Hepatic stellate cell (primary cell): ENCODE data around the gene TBC1D7.

Source experiments
- DNase-seq: peaks from one replicate; pipeline ENCODE4 v3.0.0; 2011; ENCODE audit warnings: low spot score

TBC1D7 gene

DNA sequence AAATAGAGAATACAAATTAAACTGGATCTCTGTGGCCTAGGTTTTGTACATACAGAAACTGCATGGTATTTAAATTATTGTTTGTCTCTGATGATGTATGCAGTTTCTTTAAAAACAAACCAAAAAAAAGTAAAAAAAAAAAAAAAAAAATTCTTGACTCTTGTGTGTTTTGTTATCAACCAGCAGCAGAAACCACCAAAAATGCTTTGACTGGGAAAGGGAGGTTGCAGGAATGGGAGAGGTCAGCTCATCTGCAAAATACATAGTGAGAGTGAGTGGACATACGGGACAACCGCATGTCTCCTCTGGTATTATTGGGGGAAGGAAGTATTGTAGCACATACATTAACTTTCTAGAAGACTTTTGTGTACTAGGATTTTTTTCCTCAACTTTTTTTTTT is 38.0 kb downstream of the TBC1D7 start:
- no peak for DNase-seq

DNA sequence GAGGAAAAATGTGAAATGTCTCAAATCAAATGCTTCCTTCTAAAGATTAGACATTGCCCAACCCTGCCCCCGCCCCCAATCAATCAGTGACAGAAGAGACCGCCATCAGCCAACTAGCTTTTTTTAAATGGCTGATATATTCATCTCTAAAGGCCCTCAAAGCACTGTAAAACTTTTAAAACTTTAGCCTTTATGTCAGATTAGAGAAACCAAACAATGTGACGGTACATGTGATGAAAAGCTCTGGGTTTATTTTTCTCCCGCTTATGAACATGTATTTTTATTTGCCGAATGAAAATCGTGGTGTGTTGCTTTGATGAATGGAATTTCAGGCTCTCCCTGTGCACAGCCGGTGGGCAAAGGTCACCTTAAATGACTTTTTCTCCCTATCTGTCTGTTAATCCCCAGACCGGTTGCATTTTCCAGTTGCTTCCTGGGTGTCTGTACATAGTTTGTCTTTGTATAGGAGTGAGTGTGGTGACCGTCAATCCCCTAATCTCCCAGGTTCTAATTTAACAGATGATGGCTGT is 38.5 kb downstream of the TBC1D7 start:
- DNase-seq: no peak

DNA sequence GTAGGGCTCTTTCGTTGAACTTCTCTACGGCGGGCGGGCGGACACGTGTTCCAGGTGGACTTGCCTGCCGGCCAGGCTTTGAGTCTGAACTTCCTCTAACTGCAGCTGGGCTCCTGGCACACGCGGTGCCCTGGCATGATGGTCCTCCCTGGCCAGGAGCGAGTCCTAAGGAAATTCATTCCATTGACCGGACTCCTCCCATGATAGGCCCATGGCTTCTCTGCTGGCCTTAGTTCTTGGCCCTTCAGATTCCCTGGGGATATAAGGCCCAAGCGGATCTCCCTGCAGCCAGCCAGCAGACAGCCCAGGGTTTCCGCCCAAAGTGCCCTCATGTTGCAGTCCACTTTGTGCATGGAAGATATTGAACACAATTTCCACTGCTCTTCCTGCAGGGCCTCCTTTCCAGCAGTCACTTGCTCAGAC is 39.4 kb downstream of the TBC1D7 start:
- no peak for DNase-seq

DNA sequence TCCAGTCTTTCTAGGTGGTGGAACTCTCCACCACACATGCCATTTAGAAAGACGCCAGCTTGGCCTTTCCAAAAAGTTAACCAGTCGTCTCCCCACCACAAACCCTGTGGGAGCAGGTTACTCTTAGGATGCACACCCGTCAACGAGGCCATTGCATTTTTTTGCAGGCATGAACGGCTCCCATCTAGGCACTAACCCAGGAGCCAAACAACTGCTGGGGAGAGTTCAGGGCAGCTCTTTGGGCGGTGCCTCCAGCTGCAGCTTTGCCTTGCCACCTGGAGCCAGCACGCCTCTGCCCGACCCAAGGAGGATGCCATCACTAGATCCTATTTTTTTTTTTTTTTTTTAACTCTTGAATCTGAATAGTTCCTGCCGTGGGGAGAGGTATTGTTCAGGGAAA is 39.9 kb downstream of the TBC1D7 start:
- DNase-seq: no peak

DNA sequence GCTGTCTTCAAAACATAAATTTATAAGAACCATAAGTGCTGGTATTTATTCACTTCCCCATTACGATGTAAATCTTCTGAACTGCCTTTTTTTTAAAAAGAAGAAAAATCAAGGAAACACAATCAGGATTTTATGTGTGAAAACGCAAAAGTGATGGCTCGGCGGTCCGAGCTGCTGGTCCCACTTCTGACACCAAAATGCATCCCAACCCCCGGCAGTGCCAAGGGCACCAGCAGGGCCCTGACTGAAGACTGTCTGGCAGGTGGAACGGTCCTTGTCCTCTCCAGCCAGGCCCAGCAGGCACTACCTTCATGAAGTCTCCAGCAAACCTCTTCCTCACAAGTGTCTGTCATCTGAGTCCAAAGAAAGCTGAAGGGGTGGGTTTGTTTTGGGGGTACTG is 41.2 kb downstream of the TBC1D7 start:
- DNase-seq: no peak

DNA sequence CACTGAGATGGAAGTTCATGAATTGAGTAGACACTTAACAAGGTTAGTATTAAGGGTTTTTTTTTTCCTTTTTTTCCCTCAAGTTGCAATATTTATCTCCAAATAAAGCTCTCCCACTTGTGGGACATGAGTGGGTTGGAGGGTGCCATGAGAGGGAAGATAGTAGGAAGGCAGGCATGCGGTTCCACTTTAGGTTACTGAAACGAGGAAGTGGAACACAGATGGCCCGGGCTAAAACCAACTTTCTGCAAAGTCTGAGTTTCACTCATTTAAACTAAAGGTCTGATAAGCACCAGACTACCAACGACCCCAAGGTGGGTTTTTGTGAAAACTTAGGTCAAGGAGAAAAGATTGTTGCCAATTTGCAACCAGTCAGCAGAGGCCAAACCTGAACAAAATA is 42.2 kb downstream of the TBC1D7 start:
- DNase-seq: no peak

DNA sequence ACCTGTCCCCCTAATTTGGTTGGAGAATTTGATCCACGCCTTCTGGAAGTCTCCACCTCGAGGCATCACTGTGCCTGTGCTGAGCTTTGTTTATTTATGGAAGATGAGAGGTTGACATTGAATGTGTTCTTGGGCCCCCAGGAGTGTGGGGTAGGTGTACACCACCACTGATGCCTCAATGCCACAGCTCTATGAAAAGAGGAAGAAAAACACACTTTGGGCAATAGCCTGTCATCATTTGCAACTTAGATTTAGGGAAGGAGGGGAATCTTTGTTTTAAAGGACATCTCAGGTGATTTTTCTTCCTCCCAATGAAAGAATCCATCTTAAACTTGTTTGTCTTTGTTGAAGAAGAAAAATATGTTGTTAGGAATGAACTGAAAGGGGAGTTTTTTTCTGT is 42.6 kb downstream of the TBC1D7 start:
- no peak for DNase-seq

DNA sequence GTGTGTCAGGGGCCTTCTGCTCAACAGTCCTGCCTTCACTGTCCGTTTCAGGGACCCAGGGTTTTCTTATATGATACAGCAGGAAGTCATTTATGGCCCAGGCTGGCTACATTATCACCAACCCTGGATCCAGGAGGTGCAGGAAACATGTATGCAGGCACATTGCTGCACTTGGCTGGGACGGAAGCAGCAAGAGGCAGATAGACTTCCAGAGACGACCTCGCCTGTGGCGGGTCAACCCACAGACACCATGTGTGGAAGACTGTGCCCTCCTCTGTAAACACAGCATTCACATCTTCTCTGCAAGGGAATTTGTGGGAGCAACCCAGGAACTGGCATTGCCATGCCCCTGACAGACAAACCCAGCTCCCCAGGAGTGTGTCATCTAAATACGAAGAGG is 43.7 kb downstream of the TBC1D7 start:
- no peak for DNase-seq

DNA sequence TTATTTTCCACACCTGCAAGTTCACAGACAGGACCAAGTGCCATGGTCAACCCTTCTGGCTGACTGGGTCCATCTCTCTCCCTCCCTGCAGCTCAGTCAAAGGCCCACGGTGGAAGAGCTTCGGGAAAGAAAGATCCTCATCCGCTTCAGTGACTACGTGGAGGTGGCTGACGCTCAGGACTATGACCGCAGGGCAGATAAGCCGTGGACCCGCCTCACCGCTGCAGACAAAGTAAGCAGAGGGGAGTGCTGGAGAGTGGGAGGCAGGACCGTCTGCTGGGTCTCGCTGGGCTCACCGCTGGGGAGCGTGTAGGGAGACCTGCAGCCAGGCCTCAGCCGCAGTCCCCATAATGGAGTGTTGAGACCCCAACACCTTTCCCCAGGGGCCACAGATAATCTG is 45.0 kb downstream of the TBC1D7 start:
- no peak for DNase-seq

DNA sequence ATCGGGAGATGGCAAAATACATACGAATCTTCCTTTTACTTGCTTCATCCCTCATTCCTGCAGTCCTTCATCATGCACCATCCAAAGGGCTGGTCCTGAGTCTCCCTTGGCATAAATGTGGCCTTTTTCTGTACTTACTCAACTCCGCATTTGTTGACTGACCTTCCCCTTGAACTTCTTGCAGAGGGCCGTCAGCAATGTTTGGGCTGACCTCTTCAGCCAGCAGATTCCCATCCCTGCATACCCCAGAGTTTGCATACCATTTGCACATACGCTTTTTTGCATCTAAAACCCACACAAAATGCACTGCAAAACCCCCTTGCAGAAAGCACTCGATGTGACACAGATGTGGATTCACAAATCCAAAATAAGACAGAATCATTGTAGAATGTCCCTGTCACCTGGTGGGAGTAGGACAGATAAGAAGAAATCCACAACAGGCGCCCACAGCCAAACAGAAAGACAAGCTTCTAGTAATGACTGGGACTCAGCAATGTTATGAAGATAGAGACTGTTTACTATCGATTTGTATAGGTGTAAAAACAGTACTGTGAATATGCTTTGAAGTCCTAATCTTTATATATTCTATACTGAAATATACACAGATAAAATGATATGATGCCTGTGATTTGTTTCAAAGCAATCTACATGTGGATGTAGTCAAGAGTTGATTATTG is 45.8 kb downstream of the TBC1D7 start:
- no peak for DNase-seq

DNA sequence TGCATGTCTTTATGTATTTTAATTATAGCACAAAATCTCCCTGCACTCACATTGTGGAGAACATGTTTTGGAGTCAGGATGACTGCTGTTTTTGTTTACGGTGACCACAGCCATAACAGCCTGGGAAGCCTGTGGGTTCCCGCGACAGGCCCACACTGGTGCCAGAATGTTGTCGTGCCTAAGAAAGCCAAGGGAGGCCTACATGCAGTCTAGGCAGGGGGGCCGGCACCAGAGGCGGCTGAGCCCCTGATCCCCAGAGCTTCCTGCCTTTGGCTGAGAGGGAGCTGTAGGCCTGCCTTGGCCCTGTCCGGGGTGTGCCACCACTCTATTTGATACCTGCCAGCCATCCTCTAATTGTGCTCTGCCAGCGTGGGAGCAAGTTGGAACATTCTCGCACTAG is 46.7 kb downstream of the TBC1D7 start:
- no peak for DNase-seq

DNA sequence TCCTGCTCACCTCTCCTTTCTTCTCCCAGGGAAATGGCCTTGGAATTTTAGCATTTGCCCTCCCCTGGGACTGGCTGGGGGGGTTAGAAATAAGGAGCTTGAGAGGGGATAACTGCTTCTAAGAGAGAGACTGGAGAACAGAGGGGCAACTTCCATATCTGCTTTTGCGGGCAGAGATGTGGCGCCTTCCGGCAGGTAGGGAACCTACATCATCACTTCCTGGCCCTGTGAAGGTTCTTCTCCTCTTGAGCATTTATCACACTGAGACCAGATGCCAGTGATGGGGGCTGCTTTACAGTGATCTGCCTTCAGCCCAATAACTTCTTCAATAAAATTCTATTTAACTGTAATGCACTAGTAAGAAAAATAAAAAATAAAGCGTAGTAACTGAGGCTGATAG is 48.1 kb downstream of the TBC1D7 start:
- no peak for DNase-seq

DNA sequence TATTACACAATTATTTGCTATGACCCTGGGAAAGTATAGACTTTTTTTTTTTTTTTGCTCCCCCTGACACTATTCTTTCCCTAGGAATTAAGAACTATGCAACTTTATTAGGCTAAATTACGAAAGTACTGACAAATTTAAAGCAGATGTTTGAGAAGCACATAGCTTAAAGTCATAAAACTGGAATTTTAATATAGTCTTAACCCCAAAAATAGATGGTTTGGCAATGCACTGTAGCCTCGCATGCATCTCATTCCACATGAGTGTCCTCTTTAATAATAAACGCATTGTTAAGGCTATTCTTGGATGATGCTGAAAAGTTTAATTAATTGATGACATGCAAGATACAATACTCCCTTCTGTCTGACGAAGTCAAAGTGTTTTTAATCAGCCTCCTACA is 49.3 kb downstream of the TBC1D7 start:
- DNase-seq: no peak

DNA sequence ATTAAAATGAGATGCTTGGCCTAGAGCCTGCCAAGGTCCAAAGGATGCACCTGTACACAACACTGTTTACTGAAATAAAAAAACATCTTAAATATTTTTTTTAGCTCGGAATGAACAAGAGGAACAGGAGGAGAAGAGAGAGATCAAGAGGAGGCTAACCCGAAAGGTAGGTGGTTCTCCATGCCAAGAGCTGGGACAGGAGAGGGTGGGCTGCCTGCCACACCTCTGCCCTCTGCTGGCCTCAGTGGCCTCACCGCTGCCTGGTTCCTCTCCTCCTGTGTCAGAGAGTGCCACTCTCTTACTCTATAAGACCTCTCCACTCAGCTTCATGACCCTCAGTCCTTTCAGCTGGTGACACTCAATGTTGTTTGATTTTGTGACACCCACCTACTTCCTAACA is 50.2 kb downstream of the TBC1D7 start:
- DNase-seq: no peak

DNA sequence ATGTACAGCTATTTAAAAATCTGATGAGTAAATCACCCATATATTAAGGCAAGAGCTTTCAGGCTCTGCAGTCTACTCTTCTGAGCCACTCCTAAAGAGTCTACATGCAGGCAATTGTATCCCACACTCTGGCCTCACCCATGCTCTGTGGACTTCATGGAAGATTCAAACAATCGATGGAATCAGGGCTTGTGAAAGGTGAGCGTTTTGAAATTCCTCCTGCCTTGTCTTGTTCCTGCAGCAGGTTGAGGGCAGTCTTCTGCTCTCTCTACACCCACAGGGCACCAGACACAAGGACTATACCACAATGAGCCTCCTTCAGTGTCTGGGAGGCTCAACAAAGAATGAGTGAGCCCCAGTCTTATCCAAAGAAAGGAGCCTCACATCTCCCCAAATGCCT is 51.1 kb downstream of the TBC1D7 start:
- DNase-seq: no peak

DNA sequence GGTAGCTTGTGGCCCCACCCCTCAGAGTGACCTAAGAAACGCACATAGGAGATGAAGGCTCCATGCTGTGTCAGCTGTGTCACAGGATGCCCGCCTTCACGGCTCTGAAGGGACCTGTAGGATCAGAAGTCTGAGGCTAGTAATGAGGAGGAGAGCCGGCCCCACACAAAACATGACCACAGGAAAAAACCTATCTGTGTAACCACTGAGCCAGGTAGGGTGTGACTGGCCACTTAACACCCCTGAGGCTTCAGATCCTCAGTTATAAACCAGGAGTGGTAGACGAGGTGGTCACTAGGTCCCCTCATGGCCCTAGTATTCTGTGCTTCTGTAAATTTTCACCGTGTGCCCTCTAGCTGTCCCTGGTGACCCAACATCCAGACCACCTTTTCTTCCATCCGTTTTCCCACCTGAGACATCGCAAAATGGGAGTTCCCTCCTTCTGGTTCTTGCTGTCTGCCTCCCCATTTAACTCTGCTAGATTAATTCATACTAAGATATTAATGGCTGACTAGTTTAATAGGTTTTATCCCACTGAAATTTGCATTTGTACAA is 52.8 kb downstream of the TBC1D7 start:
- DNase-seq: no peak

DNA sequence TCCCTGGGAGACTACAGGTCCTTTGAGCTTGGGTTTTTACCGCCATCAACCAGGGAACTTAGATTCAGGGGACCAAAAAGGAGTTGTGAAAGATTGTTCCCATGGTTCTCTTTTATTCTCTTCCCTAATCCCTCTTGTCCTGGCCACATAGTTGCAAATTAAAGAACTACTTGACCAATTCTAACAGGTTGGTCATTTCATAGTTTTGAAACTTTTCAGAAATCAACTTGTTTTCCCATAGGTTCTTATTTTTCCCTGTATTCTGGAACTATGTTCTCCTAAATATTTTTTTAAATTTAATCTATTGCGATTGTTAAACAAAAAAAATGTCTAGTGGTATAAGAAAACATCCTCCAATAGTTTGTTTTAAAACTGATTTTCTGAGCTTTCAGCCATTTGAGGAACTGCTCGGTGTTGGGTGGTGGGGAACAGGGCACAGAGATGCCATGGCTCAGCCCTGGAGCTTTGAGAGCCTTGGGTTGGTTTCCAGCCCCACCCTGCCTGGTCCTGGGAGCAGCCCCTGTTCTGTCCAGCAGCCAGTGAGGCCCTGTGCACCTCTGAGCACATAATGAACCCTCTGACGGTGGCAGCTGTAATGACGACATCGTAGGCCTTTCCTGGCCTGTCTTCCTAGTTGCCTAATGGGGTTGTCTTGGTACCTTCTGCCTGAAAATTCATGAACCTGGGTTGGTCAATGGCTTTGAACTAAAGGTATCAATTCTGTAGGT is 53.5 kb downstream of the TBC1D7 start:
- DNase-seq: no peak

DNA sequence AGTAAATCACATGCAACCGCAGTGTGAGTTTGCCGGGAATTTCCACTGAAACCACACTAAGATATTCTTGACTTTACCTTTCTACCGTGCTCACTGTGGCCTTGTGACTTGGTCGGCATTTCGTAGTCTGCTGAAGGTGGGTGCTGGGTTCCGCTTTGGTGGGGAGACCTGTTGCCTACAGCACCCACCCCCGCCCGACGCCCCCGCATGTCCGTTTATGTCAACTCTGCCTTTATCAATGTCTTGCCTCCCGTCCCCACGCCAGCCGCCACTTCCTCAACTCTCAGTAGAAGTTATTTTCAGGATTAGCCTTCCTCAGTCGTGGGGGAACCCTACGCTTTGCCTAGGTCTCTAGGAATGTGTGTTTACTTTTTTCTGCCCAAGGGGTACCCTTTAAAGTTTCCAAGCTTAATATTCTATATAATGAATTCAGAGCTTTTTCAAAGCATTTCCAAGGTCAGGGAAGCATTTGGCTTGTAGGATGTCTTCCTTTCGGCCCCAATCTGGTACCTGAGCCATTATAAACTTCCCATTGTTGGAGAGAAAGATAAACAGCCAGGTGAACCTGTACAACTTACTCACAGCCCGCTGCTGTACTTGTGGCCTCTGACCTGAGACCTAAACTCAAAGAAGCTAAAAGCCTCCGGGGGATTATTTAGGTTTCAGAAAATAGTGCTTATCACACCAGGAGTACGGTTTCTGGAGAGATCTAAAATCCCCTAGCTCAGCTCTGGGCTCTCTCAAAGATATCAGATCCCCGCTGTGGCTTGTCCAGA is 54.2 kb downstream of the TBC1D7 start:
- DNase-seq: no peak

DNA sequence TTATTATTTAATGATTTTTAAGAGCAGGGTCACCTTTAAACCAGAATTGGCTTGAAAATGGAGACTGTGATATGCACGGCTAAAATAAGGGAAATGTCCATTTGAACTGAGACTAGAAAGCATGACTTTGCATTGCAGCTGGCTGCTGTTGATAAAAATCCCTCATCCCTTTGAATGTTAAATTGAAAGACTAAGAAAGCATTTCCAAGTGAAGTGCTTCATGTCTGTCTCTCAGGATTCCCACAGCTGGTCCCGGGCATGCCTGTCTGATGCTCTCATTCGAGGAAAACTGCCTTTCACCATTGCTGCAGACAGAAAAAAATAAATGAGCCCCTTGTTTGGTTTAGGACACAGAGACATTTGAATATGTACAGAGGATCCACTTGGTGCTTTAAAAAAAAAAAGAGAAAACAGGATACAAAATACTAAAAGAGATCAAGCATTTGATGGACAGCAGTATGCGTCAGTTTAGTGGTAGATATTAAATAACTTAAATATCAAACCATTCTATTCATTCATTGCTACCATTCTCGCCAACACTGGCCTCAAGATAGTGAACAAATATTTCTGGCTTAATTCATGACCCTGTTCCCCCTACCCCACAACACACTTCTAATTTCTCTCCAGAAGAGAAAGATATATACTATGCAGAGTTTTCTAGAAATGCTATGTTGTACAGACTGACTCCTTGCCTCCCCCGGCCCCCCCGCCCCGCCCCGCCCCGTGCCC is 55.0 kb downstream of the TBC1D7 start:
- DNase-seq: no peak

DNA sequence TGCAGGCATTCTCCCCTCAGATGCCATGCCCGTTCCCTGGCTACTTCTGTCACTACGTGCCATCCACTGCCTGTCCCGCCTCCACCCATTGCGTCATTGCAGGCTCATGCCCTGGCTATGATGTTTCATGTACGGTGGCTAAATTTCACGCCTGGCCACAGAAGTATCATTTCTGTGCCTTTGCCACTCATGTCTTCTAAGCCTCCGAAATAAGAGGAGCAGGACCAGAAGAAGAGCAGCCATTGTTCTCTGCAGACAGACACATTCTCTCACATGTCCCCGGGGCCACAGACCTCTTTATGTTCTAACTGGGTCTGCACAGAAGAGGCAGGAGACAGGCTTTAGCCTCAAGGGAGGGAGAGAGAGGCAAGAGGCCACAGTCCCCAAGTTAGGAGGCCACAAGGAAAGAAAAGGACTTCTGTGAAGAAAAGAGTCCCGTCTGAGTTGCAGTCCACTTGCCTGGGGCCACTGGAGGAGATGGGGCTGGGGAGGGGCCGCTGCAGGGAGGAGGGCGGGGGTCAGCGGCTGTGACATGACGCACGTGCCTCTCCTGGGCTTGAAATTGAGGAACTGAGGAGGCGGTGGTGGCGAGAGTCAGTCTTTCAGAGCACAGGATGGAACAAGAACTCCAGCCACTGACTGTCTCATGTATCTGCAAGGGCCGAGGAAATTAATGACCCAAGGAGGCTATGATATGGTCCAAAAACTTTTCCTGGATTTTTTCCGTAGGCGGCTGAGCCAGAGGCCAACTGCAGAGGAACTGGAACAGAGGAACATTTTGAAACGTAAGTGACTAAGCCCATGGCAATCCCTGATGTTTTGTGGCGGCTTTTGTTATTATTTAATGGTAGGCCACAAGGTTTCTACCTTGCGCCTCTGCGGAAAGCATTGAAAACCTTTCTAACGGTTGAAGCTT is 55.9 kb downstream of the TBC1D7 start:
- DNase-seq: no peak
